GM12878 (cell line): ENCODE data around the gene DGKA. TPM values are rescaled to one million over a fixed set of nuclear protein-coding genes. Genes with fewer than 3 reads are reported as not detected.
A peak's percentile ranks its signal among the peaks of the same experiment; 100 is the strongest.

Source experiments
- GABPA ChIP-seq: IDR thresholded peaks from 2 replicates; pipeline ENCODE4 v1.6.1; 2014; ENCODE audit warnings: antibody characterized with exemption, low read depth, mild to moderate bottlenecking, inconsistent platforms
- MTA3 ChIP-seq: IDR thresholded peaks from 2 replicates; pipeline ENCODE4 v1.6.1; 2012; ENCODE audit warnings: low read length, inconsistent platforms, borderline replicate concordance
- MYC ChIP-seq: IDR thresholded peaks from 2 replicates; pipeline ENCODE4 v1.6.1; 2011; ENCODE audit warnings: mild to moderate bottlenecking, low read length, moderate library complexity, inconsistent platforms; ENCODE audit not compliant: insufficient read depth, insufficient replicate concordance, insufficient read length, severe bottlenecking
- PAX8 ChIP-seq: fragments of 450-650 bp; IDR thresholded peaks from 2 replicates; pipeline ENCODE4 v1.6.1; 2017; ENCODE audit warnings: mild to moderate bottlenecking, moderate library complexity
- POLR2AphosphoS2 ChIP-seq: IDR thresholded peaks from 2 replicates; pipeline ENCODE4 v1.6.1; 2011; ENCODE audit warnings: low read depth, mild to moderate bottlenecking, low read length, improper control_type of control experiment, moderate library complexity
- SMAD5 ChIP-seq: IDR thresholded peaks from 2 replicates; pipeline ENCODE4 v1.6.1; 2016; ENCODE audit warnings: antibody characterized with exemption, low read depth
- SPI1 ChIP-seq: IDR thresholded peaks from 2 replicates; pipeline ENCODE4 v1.6.1; 2011; ENCODE audit warnings: low read depth, mild to moderate bottlenecking, low read length, moderate library complexity, borderline replicate concordance; ENCODE audit not compliant: insufficient read depth
- SREBF2 ChIP-seq: IDR thresholded peaks from 2 replicates; pipeline ENCODE4 v1.6.1; 2012; ENCODE audit warnings: mild to moderate bottlenecking, low read length
- SRF ChIP-seq, 2 experiments: IDR thresholded peaks; 2 replicates each; pipeline ENCODE4 v1.6.1; 2011; ENCODE audit warnings: low read depth in 2 of 2, low read length in 2 of 2, mild to moderate bottlenecking in 1 of 2, moderate library complexity in 1 of 2
- STAT3 ChIP-seq: IDR thresholded peaks from 2 replicates; pipeline ENCODE4 v1.6.1; 2011; ENCODE audit warnings: low read depth, low read length, improper control_type of control experiment
- SUPT20H ChIP-seq: IDR thresholded peaks from 2 replicates; pipeline ENCODE4 v1.6.1; 2011; ENCODE audit warnings: low read depth, mild to moderate bottlenecking, low read length, moderate library complexity, borderline replicate concordance; ENCODE audit not compliant: control insufficient read depth
- TAF1 ChIP-seq: IDR thresholded peaks from 2 replicates; pipeline ENCODE4 v1.6.1; 2011; ENCODE audit warnings: mild to moderate bottlenecking, low read depth, low read length, borderline replicate concordance
- TARDBP ChIP-seq: IDR thresholded peaks from 2 replicates; pipeline ENCODE4 v1.6.1; 2016; ENCODE audit warnings: borderline replicate concordance
- TCF7 ChIP-seq: IDR thresholded peaks from 2 replicates; pipeline ENCODE4 v1.6.1; 2014; ENCODE audit warnings: antibody characterized with exemption, borderline replicate concordance
- ZBED1 ChIP-seq: IDR thresholded peaks from 2 replicates; pipeline ENCODE4 v1.6.1; 2016; ENCODE audit warnings: borderline replicate concordance
- ZSCAN29 ChIP-seq: fragments of 450-650 bp; IDR thresholded peaks from 2 replicates; pipeline ENCODE4 v1.6.1; 2017; ENCODE audit warnings: mild to moderate bottlenecking, moderate library complexity
- polyA plus RNA-seq, 11 experiments: library from polyadenylated mRNA; depleted of rRNA in 4 of 11; unstranded in 6 of 11; stranded (reverse) in 5 of 11; fragments of >200 nt; fragmentation: Nextera tagmentation in 4 of 11; fragmentation: Illumina TruSeq in 1 of 11; extraction: Ambion mirVana in 4 of 11; extraction: Trizol in 1 of 11; gene quantifications; 1 replicate in 1 of 11; 2 replicates in 10 of 11; pipeline versions ENCODE4 v1.2.1 to v1.2.3, GENCODE V29; 2011 to 2016; ENCODE audit warnings: inconsistent platforms in 2 of 11, missing spikeins in 2 of 11, low read depth in 1 of 11
- total RNA-seq, 4 experiments: library from RNA; depleted of rRNA in 3 of 4; stranded (reverse); fragments of >200 nt in 3 of 4; fragmentation: Illumina TruSeq in 1 of 4; extraction: Trizol in 1 of 4; gene quantifications; 2 replicates each; pipeline versions ENCODE4 v1.2.1 to v1.2.3, GENCODE V29; 2013 to 2021
- TF ChIP-seq, protein P1 (sequence below): fragments of 450-650 bp; IDR thresholded peaks from 2 replicates; pipeline ENCODE4 v1.6.1; 2014; ENCODE audit warnings: mild to moderate bottlenecking
- TF ChIP-seq, protein P2 (sequence below): fragments of 450-650 bp; IDR thresholded peaks from 2 replicates; pipeline ENCODE4 v1.6.1; 2017; ENCODE audit warnings: mild to moderate bottlenecking, moderate library complexity
- TF ChIP-seq, protein P3 (sequence below): IDR thresholded peaks from 2 replicates; pipeline ENCODE4 v1.6.1; 2011; ENCODE audit warnings: low read depth, mild to moderate bottlenecking, low read length, moderate library complexity, borderline replicate concordance; ENCODE audit errors: extremely low read depth
- TF ChIP-seq, protein P4 (sequence below): fragments of 450-650 bp; formaldehyde crosslinking; IDR thresholded peaks from 2 replicates; pipeline ENCODE4 v1.5.0; 2022; ENCODE audit warnings: mild to moderate bottlenecking, missing genetic modification characterization

DGKA gene
- total and polyA plus RNA-seq, 10 of the 15 experiments (the other 5 are each of a cell fraction or from before 2014, with no cell fraction given): 14.0 to 65.5 (median 37.1) TPM

DNA sequence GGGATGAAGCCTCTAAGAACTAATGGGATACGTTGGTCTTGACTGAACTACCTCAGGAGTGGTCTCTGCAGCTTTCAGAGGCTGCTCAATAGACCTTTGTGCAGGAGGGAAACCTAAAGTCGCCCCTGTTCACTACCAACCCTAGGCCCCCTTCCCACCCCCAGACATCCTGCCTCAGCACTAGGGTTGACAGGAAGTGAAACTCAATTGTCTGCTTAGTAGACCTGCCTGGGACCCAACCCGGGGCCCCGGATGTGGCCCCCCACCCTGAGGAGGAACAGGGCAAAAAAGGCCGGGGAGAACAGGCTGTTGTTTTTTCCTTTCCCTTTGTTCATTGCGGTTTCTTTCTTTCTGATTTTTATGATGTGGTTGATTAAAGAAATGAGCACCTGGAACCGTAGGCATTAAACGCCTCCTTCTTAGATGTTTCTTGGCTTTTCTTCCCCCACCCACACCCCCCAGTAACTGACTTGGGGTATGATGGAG lies 1.6 kb upstream of the DGKA start (continued):
- TF ChIP-seq, protein P1, sequence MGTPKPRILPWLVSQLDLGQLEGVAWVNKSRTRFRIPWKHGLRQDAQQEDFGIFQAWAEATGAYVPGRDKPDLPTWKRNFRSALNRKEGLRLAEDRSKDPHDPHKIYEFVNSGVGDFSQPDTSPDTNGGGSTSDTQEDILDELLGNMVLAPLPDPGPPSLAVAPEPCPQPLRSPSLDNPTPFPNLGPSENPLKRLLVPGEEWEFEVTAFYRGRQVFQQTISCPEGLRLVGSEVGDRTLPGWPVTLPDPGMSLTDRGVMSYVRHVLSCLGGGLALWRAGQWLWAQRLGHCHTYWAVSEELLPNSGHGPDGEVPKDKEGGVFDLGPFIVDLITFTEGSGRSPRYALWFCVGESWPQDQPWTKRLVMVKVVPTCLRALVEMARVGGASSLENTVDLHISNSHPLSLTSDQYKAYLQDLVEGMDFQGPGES: no peak
- TF ChIP-seq MYC (no peak), POLR2AphosphoS2 (no peak), SREBF2 (no peak), SUPT20H (no peak), MTA3 (peak; percentile 90; the same call in 1 of the 2 replicates), ZBED1 (no peak), GABPA (peak; percentile 81), SPI1 (peak; percentile 98), STAT3 (no peak), SMAD5 (0 out of 2 replicates have a peak, but pooled peaks have one; percentile 51), TARDBP (0 out of 2 replicates have a peak, but pooled peaks have one; percentile 21), SRF (IDR thresholded peaks at IDR 0.05; ENCODE audit: low read depth in 2 of 2, low read length in 2 of 2) (peak in 1 of 2 experiments; percentile 83; a peak in 2 of 4 replicates), TAF1 (peak; percentile 93), PAX8 (no peak), TCF7 (peak; percentile 85), ZSCAN29 (no peak)
- TF ChIP-seq, protein P2, sequence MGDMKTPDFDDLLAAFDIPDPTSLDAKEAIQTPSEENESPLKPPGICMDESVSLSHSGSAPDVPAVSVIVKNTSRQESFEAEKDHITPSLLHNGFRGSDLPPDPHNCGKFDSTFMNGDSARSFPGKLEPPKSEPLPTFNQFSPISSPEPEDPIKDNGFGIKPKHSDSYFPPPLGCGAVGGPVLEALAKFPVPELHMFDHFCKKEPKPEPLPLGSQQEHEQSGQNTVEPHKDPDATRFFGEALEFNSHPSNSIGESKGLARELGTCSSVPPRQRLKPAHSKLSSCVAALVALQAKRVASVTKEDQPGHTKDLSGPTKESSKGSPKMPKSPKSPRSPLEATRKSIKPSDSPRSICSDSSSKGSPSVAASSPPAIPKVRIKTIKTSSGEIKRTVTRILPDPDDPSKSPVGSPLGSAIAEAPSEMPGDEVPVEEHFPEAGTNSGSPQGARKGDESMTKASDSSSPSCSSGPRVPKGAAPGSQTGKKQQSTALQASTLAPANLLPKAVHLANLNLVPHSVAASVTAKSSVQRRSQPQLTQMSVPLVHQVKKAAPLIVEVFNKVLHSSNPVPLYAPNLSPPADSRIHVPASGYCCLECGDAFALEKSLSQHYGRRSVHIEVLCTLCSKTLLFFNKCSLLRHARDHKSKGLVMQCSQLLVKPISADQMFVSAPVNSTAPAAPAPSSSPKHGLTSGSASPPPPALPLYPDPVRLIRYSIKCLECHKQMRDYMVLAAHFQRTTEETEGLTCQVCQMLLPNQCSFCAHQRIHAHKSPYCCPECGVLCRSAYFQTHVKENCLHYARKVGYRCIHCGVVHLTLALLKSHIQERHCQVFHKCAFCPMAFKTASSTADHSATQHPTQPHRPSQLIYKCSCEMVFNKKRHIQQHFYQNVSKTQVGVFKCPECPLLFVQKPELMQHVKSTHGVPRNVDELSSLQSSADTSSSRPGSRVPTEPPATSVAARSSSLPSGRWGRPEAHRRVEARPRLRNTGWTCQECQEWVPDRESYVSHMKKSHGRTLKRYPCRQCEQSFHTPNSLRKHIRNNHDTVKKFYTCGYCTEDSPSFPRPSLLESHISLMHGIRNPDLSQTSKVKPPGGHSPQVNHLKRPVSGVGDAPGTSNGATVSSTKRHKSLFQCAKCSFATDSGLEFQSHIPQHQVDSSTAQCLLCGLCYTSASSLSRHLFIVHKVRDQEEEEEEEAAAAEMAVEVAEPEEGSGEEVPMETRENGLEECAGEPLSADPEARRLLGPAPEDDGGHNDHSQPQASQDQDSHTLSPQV: no peak
- TF ChIP-seq, protein P3, sequence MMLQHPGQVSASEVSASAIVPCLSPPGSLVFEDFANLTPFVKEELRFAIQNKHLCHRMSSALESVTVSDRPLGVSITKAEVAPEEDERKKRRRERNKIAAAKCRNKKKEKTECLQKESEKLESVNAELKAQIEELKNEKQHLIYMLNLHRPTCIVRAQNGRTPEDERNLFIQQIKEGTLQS: no peak
- TF ChIP-seq, protein P4, sequence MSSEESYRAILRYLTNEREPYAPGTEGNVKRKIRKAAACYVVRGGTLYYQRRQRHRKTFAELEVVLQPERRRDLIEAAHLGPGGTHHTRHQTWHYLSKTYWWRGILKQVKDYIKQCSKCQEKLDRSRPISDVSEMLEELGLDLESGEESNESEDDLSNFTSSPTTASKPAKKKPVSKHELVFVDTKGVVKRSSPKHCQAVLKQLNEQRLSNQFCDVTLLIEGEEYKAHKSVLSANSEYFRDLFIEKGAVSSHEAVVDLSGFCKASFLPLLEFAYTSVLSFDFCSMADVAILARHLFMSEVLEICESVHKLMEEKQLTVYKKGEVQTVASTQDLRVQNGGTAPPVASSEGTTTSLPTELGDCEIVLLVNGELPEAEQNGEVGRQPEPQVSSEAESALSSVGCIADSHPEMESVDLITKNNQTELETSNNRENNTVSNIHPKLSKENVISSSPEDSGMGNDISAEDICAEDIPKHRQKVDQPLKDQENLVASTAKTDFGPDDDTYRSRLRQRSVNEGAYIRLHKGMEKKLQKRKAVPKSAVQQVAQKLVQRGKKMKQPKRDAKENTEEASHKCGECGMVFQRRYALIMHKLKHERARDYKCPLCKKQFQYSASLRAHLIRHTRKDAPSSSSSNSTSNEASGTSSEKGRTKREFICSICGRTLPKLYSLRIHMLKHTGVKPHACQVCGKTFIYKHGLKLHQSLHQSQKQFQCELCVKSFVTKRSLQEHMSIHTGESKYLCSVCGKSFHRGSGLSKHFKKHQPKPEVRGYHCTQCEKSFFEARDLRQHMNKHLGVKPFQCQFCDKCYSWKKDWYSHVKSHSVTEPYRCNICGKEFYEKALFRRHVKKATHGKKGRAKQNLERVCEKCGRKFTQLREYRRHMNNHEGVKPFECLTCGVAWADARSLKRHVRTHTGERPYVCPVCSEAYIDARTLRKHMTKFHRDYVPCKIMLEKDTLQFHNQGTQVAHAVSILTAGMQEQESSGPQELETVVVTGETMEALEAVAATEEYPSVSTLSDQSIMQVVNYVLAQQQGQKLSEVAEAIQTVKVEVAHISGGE (CRISPR knock-in tag): no peak
